Lower leg skin (tissue), 3 donors: ENCODE results near the gene NSG1.

Experiments
- POLR2A ChIP-seq, 2 donors: fragments of 450-650 bp; IDR thresholded peaks; one replicate each; pipeline ENCODE4 v1.6.1; 2016 to 2017; ENCODE audit warnings: antibody characterized with exemption in 2 of 2, mild to moderate bottlenecking in 1 of 2, moderate library complexity in 1 of 2
- TF ChIP-seq, protein P1 (sequence below), 3 donors: fragments of 450-650 bp; IDR thresholded peaks; one replicate each; pipeline ENCODE4 v1.5.1; 2016; ENCODE audit warnings: antibody characterized with exemption in 3 of 3, mild to moderate bottlenecking in 3 of 3, moderate library complexity in 2 of 3

- TF ChIP-seq, protein P1, sequence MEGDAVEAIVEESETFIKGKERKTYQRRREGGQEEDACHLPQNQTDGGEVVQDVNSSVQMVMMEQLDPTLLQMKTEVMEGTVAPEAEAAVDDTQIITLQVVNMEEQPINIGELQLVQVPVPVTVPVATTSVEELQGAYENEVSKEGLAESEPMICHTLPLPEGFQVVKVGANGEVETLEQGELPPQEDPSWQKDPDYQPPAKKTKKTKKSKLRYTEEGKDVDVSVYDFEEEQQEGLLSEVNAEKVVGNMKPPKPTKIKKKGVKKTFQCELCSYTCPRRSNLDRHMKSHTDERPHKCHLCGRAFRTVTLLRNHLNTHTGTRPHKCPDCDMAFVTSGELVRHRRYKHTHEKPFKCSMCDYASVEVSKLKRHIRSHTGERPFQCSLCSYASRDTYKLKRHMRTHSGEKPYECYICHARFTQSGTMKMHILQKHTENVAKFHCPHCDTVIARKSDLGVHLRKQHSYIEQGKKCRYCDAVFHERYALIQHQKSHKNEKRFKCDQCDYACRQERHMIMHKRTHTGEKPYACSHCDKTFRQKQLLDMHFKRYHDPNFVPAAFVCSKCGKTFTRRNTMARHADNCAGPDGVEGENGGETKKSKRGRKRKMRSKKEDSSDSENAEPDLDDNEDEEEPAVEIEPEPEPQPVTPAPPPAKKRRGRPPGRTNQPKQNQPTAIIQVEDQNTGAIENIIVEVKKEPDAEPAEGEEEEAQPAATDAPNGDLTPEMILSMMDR (IDR thresholded peaks at IDR 0.05) = no peak
- no peak for TF ChIP-seq POLR2A (IDR thresholded peaks at IDR 0.05)
Observed at GRCh38 chr4:4401036-4401435, 14.1 kb downstream of the NSG1 start.
